Ovary (tissue), 3 donors: ENCODE data around the gene CYP19A1.

Experiments
- CTCF ChIP-seq, 3 donors: fragments of 450-650 bp in 2 of 3; fragments of 200-600 bp in 1 of 3; IDR thresholded peaks; one replicate each; pipeline versions ENCODE4 v1.5.1 to v1.8.0; 2016 to 2022; ENCODE audit warnings: antibody characterized with exemption in 3 of 3, mild to moderate bottlenecking in 1 of 3
- EP300 ChIP-seq: sonication (generic); formaldehyde crosslinking; IDR thresholded peaks from one replicate; pipeline ENCODE4 v1.6.1; 2017; ENCODE audit warnings: antibody characterized with exemption
- donor health status: DM: no; HTN: no; CAD: no.

GRCh38 chr15:51322621-51323296 lies 15.6 kb downstream of the CYP19A1 start:
- no peak for TF ChIP-seq CTCF (IDR thresholded peaks at IDR 0.05)
- TF ChIP-seq EP300 = no peak
